Suprapubic skin (tissue), 4 donors: Measurements from ENCODE around the gene CNGA4. TPM values are rescaled to one million over a fixed set of nuclear protein-coding genes. Genes with fewer than 3 reads are reported as not detected.

Source experiments
- DNase-seq, 2 donors: peaks; one replicate each; pipeline ENCODE4 v3.0.0-alpha.2; 2019; ENCODE audit warnings: low spot score in 2 of 2
- H3K27ac ChIP-seq: fragments of 200-600 bp; sonication (generic); one replicate; pipeline ENCODE4 v1.5.1; 2019
- H3K27me3 ChIP-seq: fragments of 200-600 bp; sonication (generic); one replicate; pipeline ENCODE4 v1.5.1; 2019
- H3K36me3 ChIP-seq: fragments of 200-600 bp; sonication (generic); one replicate; pipeline ENCODE4 v1.5.1; 2019
- H3K4me1 ChIP-seq: fragments of 200-600 bp; sonication (generic); one replicate; pipeline ENCODE4 v1.5.1; 2019
- H3K4me3 ChIP-seq: fragments of 200-600 bp; sonication (generic); one replicate; pipeline ENCODE4 v1.5.1; 2019; ENCODE audit warnings: mild to moderate bottlenecking
- H3K9me3 ChIP-seq: fragments of 200-600 bp; sonication (generic); one replicate; pipeline ENCODE4 v1.5.1; 2019
- EP300 ChIP-seq: sonication (generic); formaldehyde crosslinking; IDR thresholded peaks from one replicate; pipeline ENCODE4 v1.6.1; 2017; ENCODE audit warnings: antibody characterized with exemption
- POLR2A ChIP-seq, 2 donors: fragments of 450-650 bp; IDR thresholded peaks; one replicate each; pipeline ENCODE4 v1.6.1; 2017; ENCODE audit warnings: antibody characterized with exemption in 2 of 2, mild to moderate bottlenecking in 2 of 2, moderate library complexity in 2 of 2
- POLR2AphosphoS5 ChIP-seq, 3 donors: sonication (generic); formaldehyde crosslinking; IDR thresholded peaks; one replicate each; pipeline ENCODE4 v1.6.1; 2017; ENCODE audit warnings: antibody characterized with exemption in 3 of 3
- WGBS: methylation state at CpG from one replicate; pipeline ENCODE4 v1.1.5; 2018; 5-methylcytosine and 5-hydroxymethylcytosine counted together
- total RNA-seq, 4 donors: library from RNA; depleted of rRNA; stranded (reverse); fragments of >200 nt; gene quantifications; one replicate each; pipeline ENCODE4 v1.1.0, GENCODE V29; 2016
- TF ChIP-seq, protein P1 (sequence below), 2 donors: fragments of 200-600 bp in 1 of 2; fragments of 450-650 bp in 1 of 2; sonication (generic) in 1 of 2; IDR thresholded peaks; one replicate each; pipeline ENCODE4 v1.5.1; 2016 to 2019; ENCODE audit warnings: antibody characterized with exemption in 2 of 2, mild to moderate bottlenecking in 1 of 2, moderate library complexity in 1 of 2

The CNGA4 gene, protein sequence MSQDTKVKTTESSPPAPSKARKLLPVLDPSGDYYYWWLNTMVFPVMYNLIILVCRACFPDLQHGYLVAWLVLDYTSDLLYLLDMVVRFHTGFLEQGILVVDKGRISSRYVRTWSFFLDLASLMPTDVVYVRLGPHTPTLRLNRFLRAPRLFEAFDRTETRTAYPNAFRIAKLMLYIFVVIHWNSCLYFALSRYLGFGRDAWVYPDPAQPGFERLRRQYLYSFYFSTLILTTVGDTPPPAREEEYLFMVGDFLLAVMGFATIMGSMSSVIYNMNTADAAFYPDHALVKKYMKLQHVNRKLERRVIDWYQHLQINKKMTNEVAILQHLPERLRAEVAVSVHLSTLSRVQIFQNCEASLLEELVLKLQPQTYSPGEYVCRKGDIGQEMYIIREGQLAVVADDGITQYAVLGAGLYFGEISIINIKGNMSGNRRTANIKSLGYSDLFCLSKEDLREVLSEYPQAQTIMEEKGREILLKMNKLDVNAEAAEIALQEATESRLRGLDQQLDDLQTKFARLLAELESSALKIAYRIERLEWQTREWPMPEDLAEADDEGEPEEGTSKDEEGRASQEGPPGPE
- total RNA-seq: not detected

DNA sequence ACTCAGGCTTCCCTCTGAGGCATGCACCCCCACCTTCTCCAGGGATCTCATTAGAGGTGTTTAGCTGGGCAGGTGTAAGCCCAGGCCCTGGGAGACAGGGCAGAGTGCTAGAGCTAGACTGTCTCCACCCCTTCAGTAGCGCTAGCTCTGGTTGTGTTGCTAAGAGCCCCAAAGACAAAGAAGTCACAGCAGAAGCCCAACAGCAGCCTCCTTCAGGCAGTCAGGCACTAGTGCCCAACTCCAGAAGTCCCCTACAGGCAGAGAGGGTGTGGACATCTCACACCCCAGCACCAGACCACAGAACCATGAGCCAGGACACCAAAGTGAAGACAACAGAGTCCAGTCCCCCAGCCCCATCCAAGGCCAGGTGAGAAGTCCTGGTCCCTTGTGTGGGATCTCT, at the start of gene CNGA4:
Gene CNGA4 (plus strand): TSS at position 188 of the 400 bp plus-strand sequence. CDS start 118 bp downstream, at position 306.
- WGBS: 78% methylated on average over 1 of the region's 1 CpG
- Histone ChIP-seq H3K36me3 (no peaks in the 10 kb centered on the region), H3K27ac (no peak within 1 kb of the TSS), H3K4me3 (no peak within 1 kb of the TSS), H3K27me3 (no peaks in the 10 kb centered on the region), H3K4me1 (peaks cover under 1% of the 10 kb centered on the region), H3K9me3 (no peaks in the 10 kb centered on the region)
- TF ChIP-seq POLR2AphosphoS5 (IDR thresholded peaks at IDR 0.05) (no peak), EP300 (no peak), POLR2A (IDR thresholded peaks at IDR 0.05) (no peak)
- TF ChIP-seq, protein P1, sequence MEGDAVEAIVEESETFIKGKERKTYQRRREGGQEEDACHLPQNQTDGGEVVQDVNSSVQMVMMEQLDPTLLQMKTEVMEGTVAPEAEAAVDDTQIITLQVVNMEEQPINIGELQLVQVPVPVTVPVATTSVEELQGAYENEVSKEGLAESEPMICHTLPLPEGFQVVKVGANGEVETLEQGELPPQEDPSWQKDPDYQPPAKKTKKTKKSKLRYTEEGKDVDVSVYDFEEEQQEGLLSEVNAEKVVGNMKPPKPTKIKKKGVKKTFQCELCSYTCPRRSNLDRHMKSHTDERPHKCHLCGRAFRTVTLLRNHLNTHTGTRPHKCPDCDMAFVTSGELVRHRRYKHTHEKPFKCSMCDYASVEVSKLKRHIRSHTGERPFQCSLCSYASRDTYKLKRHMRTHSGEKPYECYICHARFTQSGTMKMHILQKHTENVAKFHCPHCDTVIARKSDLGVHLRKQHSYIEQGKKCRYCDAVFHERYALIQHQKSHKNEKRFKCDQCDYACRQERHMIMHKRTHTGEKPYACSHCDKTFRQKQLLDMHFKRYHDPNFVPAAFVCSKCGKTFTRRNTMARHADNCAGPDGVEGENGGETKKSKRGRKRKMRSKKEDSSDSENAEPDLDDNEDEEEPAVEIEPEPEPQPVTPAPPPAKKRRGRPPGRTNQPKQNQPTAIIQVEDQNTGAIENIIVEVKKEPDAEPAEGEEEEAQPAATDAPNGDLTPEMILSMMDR (IDR thresholded peaks at IDR 0.05): no peak
- DNase-seq: no peak

DNA sequence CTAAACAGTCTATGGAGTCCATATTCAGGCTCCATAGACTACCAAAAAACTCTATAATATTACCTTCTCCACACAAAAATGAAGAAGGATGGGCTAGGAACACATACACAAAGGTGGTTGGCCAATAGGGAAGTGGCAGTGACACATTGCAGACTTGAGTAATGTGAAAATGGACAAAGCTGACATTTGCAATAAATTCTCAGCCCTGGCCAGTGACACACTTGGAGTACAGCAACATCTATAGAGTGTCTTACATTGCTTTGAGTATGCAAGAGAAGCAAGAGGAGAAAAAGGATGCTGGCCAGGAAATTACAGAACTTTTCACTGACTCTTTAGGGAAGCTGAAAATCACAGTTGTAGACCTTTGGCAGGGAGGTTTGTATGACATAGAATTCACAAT, 47.1 kb upstream of the CNGA4 start:
- no peak overlapping the region for H3K27ac ChIP-seq
- no peaks in the 10 kb centered on the region for H3K9me3 ChIP-seq
- no peak for TF ChIP-seq EP300

DNA sequence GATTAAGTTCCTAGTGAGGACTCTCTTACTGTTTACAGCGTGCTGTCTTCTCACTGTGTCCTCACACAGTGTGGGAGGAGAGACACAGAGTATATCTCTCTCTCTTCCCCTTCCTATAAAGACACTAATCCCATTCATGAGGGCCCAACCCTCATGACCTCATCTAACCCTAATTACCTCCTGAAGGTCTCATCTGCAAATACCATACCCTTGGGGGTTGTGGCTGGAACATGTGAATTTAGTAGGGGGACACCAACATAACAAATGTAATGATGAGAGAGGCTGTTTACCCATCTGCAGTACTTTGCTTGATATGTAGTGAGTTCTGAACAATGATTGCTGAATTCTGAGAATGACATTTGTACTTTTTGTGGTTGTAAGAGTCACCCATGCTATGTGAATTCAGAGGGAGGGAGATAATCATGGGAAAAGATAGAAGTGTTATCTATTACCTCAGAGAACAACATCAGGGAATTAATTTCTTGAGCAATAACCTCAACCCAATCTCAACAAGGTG, 44.8 kb upstream of the CNGA4 start:
- Histone ChIP-seq H3K27ac (no peak overlapping the region), H3K36me3 (no peaks in the 10 kb centered on the region), H3K4me3 (no peak overlapping the region), H3K9me3 (no peaks in the 10 kb centered on the region), H3K4me1 (no peaks in the 10 kb centered on the region), H3K27me3 (no peaks in the 10 kb centered on the region)
- TF ChIP-seq, protein P1 (IDR thresholded peaks at IDR 0.05): no peak
- TF ChIP-seq POLR2A (IDR thresholded peaks at IDR 0.05) (no peak), POLR2AphosphoS5 (IDR thresholded peaks at IDR 0.05) (no peak), EP300 (no peak)
- no peak for DNase-seq
- 77% methylated on average over 1 of the region's 1 CpG for WGBS

More for the DNA sequence above, 47.1 kb upstream of the CNGA4 start:
- H3K27me3 ChIP-seq: no peaks in the 10 kb centered on the region
- no peak overlapping the region for H3K4me3 ChIP-seq
- DNase-seq: no peak
- H3K4me1 ChIP-seq: no peaks in the 10 kb centered on the region
- H3K36me3 ChIP-seq: no peaks in the 10 kb centered on the region

DNA sequence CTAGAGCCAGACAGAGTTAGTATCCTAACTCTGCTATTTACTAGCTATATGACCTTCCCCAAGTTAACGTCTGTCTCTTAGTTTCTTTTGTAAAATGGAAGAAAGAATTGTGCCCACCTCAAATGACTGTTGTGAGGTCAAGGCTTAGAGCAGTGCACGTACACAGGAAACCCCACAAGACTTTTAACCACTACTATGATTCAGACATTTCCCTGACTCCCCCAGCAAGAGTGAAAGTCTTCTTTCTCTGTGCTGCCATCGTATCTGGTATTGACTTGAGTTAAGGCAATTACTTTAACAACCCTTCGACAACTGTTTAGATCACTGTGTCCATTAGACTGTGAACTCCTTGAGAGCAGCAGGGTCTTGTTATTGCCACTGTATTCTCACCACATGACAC, 42.5 kb upstream of the CNGA4 start:
- Histone ChIP-seq H3K36me3 (no peaks in the 10 kb centered on the region), H3K9me3 (no peaks in the 10 kb centered on the region), H3K4me1 (peaks cover 1% of the 10 kb centered on the region), H3K4me3 (no peak overlapping the region), H3K27ac (no peak overlapping the region), H3K27me3 (no peaks in the 10 kb centered on the region)
- TF ChIP-seq POLR2AphosphoS5 (IDR thresholded peaks at IDR 0.05) (no peak), POLR2A (IDR thresholded peaks at IDR 0.05) (no peak), EP300 (no peak)
- TF ChIP-seq, protein P1 (IDR thresholded peaks at IDR 0.05): no peak
- 48% methylated on average over 4 of the region's 4 CpGs for WGBS
- DNase-seq: no peak

DNA sequence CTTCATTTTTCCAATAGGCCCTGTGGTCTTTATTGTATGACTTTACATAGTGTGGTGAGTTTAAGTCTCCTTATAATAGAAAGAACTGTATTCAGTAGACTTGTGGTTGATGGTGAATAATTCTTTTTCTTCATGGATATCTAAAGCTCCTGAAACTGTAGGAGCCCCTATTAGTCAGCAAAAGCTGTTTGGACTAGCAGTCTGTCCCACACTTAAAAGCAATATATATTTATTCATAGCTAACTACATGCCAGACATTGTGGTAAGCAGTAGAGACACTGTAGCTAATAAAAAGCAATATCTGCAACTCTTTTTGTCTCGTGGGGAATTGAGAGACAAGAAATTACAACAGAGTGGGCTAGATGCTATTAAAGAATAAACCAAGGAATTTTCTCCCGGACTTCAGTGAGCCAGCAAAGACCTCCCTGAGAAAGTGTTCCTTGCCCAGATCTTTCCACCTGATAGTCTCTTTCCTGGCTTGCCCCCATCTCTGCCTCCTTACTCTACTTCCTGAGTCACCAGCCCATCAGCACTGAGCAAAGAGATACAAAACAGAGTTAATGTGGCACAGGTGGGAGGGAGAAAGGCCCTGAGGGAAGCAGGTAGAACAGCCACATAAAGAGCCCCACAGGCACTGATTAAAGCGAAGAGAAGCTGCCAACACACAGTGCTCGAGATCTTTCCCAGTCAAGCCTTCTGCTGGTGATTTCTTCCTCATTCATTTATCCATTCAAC, 41.3 kb upstream of the CNGA4 start:
- 66% methylated on average over 4 of the region's 4 CpGs for WGBS
- H3K4me3 ChIP-seq: no peak overlapping the region
- no peak overlapping the region for H3K27ac ChIP-seq
- H3K4me1 ChIP-seq: peaks cover 4% of the 10 kb centered on the region
- no peak for DNase-seq
- TF ChIP-seq POLR2AphosphoS5 (IDR thresholded peaks at IDR 0.05): no peak
- TF ChIP-seq, protein P1 (IDR thresholded peaks at IDR 0.05): no peak
- TF ChIP-seq POLR2A (IDR thresholded peaks at IDR 0.05): no peak
- TF ChIP-seq EP300: no peak
- no peaks in the 10 kb centered on the region for H3K9me3 ChIP-seq
- H3K36me3 ChIP-seq: no peaks in the 10 kb centered on the region
- H3K27me3 ChIP-seq: no peaks in the 10 kb centered on the region
